ENCODE results near the gene DGUOK.
"Not testable (repeated sequence)": the region's sequence is repeated elsewhere in the genome, so short reads cannot be mapped to it uniquely, and the experiment has no call there.

The DGUOK gene

GRCh38 chr2:73902284-73902683, 24.4 kb upstream of the DGUOK start:
- no peak overlapping the region for H3K4me3 ChIP-seq (replicated peaks; ENCODE audit: low read depth, low read length)
- no peak for TF ChIP-seq CTCF (IDR thresholded peaks at IDR 0.05; ENCODE audit: low read length, missing control alignments)
- no peak for DNase-seq (ENCODE audit: low read depth)

- no peak overlapping the region for H3K4me3 ChIP-seq (replicated peaks; ENCODE audit: low read depth, low read length)
- no peak for DNase-seq (ENCODE audit: low read depth)
- no peak for TF ChIP-seq CTCF (IDR thresholded peaks at IDR 0.05; ENCODE audit: low read length, missing control alignments)
Observed at GRCh38 chr2:73903313-73903712, 23.4 kb upstream of the DGUOK start.

- not testable (repeated sequence) for DNase-seq (ENCODE audit: low read depth); H3K4me3 ChIP-seq (replicated peaks; ENCODE audit: low read depth, low read length)
Observed at GRCh38 chr2:73903949-73904613, 22.6 kb upstream of the DGUOK start.

DNA sequence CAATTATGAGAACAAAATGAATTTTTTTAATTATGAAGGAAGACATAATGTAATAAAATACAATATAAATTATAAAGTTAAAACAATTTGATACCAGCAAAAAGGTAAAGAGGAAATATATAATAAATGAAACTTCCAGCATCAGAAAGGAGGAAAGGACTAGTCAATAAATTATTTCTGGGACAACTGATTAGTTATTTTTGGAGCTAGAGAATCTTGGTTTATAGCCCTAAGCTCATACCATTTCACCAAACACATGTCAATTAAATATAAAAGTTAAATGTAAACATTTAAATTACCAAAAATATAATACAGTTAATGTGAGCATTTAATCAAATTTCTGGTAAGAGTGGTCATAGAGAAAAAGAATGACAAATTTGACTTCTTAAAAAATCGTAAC, 21.7 kb upstream of the DGUOK start:
- TF ChIP-seq CTCF (IDR thresholded peaks at IDR 0.05; ENCODE audit: low read length, missing control alignments), result no peak
- DNase-seq (ENCODE audit: low read depth), result no peak
- no peak overlapping the region for H3K4me3 ChIP-seq (replicated peaks; ENCODE audit: low read depth, low read length)

DNA sequence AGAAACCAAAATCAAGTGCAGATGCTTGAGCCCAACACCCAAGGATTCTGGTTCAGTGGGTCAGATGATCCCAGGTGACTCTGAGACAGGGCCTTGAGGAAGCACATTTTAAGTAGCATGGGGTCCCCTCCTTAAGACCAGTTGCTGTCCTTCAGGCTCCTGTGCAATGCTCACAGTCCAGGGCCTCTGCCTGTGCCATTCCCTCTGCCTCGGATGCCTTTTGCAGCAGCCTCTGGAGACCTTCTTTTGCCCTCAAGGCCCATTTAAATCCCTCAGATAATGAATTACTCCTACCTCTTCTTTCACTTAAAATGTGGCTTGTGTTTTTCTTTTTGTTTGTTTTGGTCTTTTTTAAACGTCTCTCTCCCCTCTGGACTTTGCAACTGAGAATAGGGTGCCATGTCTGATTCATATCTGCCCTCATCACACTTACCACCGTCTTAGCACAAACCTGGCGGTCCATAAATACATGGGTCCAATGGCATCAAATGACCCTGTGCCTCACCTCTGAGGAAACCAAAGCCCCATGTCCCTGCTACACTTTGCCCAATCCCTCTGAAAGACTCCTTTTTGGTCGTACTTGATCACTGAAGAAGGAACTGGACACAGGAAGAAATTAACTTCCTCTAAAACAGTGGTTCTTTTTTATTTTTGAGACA, 19.7 kb upstream of the DGUOK start:
- TF ChIP-seq CTCF (IDR thresholded peaks at IDR 0.05; ENCODE audit: low read length, missing control alignments), result no peak
- no peak for DNase-seq (ENCODE audit: low read depth)

GRCh38 chr2:73907840-73908452, 18.7 kb upstream of the DGUOK start:
- H3K4me3 ChIP-seq (replicated peaks; ENCODE audit: low read depth, low read length), result no peak overlapping the region

More for the DNA sequence above, 19.7 kb upstream of the DGUOK start:
- H3K4me3 ChIP-seq (replicated peaks; ENCODE audit: low read depth, low read length), result no peak overlapping the region

More at GRCh38 chr2:73907840-73908452, 18.7 kb upstream of the DGUOK start:
- DNase-seq (ENCODE audit: low read depth), result no peak
- peak; percentile 12 for TF ChIP-seq CTCF (IDR thresholded peaks at IDR 0.05; ENCODE audit: low read length, missing control alignments)

Measured in fibroblast of pulmonary artery (primary cell).